GM21528 (cell line): ENCODE results near the gene NPLOC4.
"Not testable (repeated sequence)": the region's sequence is repeated elsewhere in the genome, so short reads cannot be mapped to it uniquely, and the experiment has no call there.

Source experiments
- ATAC-seq: cut with Tn5 transposase; IDR thresholded peaks from one replicate; pipeline ENCODE4 v1.9.1; 2021; ENCODE audit warnings: mild to moderate bottlenecking, moderate library complexity; ENCODE audit not compliant: unreplicated experiment, low FRiP score

The NPLOC4 gene

DNA sequence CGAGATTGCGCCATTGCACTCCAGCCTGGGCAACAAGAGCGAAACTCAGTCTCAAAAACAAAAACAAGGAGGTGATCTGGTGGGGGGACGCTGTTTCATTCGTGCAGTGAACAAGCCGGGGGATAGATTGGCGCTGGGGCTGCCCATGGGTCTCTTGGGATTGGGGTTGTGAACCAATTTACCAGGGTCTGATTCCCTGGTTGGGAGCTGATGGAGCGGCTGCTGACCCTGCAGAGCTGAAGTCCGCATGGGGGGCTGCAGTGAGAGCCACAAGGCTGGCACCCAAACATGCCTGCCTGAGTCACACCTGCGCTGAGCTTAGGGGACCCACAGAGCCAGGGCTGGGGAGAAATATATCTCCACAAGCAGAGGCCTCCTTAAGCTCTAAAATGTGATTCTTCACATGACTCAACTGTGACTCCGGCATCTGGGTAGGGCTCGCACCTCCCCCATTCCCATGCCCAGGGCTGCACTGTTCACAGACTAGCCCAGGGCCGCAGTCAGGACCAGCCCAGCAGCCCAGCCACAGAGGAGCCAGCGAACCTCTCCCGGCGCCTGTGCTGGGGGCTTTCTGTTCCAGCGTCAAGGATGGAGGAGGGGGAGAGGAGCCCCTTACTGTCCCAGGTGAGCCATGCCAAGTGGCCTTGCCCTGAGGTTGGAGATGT lies 5.0 kb upstream of the NPLOC4 start:
- no peak for ATAC-seq

DNA sequence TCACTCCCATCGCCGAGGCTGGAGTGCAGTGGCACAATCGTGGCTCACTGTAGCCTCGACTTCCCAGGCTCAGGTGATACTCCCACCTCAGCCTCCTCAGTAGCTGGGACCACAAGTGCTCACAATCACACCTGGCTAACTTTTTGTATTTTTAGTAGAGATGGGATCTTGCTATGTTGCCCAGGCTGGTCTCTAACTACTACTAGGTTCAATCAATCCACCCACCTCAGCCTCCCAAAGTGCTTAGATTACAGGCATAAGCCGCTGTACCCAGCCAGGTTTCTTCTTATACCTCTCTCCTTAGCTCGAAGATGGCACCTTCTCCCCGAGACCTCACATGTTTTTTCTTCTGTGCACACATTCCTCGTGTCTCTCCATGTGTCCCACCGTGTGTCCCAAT lies 3.1 kb upstream of the NPLOC4 start:
- no peak for ATAC-seq

DNA sequence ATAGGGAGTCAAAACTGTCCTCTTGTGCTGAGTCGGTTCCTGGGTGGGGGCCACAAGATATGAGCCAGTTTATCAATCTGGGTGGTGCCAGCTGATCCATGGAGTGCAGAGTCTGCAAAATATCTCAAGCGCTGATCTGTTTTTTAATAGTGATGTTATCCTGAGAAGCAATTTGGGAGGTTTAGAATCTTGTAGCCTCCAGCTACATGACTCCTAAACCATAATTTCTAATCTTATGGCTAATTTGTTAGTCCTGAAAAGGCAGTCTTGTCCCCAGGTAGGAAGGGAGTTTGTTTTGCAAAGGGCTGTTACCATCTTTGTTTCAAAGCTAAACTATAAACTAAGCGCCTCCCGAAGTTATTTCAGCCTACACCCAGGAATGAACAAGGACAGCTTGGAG lies 1.8 kb upstream of the NPLOC4 start:
- no peak for ATAC-seq

DNA sequence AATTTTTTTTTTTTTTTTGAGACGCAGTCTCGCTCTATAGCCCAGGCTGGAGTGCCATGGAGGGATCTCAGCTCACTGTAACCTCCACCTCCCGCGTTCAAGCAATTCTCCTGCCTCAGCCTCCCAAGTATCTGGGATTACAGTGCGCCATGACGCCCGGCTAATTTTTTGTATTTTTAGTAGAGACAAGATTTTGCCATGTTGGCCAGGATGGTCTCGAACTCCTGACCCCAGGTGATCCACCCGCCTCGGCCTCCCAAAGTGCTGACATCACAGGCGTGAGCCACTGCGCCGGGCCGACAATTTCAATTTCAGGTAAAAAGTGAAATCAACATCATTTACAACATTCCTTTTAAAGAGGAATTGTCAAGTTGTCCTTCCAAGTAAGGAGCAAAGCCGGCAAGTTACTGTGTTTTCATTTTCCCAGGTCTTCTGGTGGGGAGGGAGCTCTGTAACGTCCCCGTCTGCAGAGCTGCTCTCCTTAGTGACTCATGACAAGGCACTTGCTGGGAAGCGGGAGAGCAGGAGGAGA lies 873 bp downstream of the NPLOC4 start:
- no peak for ATAC-seq

DNA sequence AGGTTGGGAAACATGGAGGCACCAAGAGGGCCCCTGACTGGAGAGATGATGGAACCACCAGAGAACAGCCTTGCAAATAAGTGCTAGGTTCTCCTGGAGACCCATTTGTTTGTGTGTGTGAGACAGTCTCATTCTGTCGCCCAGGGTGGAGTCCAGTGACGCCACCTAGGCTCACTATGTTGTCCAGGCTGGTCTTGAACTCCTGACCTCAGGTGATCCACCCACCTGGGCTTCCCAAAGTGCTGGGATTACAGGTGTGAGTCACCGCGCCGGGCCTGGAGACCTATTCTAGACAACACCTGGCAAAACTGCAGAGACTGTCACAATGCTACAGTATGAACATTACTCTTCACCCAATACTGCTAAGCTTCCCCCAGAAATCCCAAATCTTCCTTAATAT lies 1.5 kb downstream of the NPLOC4 start:
- no peak for ATAC-seq

DNA sequence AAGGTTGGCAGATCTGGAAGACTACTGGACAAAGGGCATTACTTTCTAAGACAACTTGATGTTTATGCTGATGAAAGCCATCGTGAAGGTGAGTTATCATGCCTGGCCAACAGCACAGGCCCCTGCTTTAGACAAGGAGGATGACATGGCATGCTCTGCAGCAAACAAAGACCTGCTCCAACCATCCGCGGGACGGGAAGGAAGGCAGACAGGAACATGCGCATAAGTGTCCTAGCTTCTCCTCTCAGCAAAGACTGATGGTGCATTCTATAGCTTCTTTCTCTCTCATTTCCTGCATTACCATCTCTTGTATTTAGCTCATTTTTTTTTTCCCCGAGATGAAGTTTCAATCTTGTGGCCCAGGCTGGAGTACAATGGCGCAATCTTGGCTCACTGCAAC lies 5.4 kb downstream of the NPLOC4 start:
- no peak for ATAC-seq

DNA sequence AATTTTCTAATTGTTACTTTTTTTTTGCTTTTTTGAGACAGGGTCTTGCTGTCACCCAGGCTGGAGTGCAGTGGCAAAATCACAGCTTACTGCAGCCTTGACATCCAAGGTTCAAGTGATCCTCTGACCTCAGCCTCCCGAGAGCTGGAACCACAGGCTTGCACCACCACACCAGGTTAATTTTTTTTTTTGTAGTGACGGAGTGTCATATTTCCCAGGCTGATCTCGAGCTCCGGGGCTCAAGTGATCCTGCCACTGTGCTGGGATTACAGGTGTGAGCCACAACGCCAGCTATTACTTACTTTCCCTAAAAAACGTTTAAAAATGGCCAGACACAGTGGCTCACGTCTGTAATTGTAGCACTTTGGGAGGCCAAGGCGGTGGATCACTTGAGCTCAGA lies 6.6 kb downstream of the NPLOC4 start:
- no peak for ATAC-seq

DNA sequence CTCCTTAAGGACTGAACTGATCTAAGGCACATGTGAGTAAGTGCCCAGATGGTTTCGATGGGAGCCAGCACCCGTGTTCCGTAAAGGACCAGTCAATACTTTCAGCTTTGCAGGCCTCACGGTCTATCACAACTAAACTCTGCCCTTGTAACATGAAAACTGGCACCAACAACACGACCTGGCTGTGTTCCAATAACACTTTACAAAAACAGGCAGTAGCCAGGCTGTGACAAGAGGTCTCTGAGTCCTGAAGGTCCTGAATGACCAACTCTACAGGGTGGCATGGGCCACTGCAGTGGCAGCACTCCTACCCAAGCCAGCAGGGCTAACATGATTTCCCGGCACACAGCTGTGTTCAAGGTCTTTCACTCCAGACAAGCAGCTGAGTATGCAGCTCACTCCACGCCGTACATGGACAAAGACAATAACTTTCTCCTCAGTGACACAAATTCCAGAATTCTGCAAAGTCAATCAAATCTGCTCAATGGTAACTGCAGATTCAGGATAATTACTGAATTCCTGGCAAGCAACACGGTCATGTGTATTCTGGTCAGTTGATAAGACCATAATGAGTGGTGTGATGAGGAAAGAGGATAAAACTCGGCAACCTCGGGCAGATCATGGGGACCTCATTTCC lies 15.3 kb downstream of the NPLOC4 start:
- ATAC-seq: no peak

DNA sequence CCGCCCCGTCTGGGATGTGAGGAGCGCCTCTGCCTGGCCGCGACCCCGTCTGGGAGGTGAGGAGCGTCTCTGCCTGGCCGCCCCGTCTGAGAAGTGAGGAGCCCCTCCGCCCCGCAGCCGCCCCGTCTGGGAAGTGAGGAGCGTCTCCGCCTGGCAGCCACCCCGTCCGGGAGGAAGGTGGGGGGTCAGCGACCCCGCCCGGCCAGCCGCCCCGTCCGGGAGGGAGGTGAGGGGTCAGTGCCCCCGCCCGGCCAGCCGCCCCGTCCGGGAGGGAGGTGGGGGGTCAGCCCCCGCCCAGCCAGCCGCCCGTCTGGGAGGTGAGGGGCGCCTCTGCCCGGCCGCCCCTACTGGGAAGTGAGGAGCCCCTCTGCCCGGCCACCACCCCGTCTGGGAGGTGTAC lies 18.6 kb downstream of the NPLOC4 start:
- not testable (repeated sequence) for ATAC-seq

DNA sequence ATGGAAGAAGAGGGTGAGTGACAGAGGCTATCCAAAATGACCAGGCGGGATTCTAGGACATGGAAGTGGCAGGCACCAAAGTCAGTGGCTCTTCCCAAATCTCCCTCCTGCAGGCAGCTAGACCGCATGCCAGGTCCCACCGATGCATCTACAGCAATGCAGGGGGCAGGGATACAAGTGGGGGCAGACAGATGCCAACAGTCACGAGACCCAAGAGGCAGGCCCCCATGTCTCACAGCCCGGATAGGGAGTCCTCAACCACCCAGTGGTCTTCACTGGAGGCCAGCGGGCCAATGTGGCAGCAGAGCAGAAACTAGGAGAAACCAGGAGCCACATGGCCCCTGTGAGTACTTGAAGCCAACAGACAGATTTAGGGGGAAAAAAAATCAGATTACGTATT lies 20.0 kb downstream of the NPLOC4 start:
- no peak for ATAC-seq

DNA sequence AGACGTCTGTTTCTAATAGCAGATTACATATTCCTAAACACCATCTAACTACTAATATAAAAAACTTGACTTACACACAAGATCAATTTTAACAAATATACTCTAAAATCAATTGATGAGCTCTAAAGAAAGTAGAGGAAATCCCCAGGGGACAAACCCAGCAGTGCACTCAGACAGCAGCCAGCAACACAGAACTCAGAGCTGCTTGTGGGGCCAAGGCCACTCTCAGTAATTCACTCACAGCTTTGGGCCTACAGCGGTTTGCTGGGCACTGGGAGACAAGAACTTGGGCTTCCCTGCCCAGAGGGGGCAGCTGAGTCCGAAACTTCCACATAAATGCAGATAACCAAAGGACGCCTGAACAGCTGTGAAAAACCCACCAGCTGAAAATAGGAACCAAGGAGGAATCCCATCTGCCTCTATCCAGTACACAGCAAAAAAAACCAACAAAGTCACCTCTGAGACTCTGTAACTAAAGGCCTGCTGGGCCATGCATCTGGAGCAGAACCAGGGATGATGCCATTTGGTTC lies 21.4 kb downstream of the NPLOC4 start:
- no peak for ATAC-seq

DNA sequence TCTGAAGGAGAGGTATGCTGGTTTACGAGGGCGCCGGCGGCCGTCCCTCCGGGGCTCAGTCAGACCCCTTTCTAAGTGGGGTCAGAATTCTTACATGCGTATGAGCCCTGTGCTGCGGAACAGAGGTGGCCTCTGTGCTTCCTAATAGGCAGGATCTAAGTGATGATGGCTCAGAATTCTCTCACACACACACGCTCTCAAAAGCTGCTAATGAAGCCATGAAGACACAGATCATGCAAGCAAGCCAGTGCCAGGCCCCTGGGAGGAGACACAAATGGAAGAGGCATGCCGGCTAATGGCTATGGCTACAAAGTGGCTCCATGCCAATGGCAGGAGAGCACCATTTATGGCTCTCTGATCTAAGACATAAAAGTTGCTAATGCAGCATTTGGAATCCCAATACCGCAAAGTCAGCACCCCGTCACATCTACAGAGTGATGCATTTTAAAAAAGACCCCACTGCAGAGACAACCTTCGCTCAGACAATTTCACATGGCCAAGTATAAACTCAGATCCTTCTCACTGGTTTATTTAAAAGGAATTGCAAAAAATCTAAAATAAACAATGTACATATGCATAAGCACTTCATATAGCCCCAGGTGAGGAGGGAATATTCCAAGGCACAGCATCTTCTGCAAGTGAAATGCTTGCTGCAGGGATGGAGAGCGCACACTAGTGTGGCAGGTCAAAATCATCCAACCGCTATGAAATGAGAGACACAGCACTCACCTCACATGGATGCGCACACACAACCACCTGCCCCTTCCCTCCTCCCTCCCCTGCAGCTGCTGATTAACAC lies 24.5 kb downstream of the NPLOC4 start:
- ATAC-seq: no peak

DNA sequence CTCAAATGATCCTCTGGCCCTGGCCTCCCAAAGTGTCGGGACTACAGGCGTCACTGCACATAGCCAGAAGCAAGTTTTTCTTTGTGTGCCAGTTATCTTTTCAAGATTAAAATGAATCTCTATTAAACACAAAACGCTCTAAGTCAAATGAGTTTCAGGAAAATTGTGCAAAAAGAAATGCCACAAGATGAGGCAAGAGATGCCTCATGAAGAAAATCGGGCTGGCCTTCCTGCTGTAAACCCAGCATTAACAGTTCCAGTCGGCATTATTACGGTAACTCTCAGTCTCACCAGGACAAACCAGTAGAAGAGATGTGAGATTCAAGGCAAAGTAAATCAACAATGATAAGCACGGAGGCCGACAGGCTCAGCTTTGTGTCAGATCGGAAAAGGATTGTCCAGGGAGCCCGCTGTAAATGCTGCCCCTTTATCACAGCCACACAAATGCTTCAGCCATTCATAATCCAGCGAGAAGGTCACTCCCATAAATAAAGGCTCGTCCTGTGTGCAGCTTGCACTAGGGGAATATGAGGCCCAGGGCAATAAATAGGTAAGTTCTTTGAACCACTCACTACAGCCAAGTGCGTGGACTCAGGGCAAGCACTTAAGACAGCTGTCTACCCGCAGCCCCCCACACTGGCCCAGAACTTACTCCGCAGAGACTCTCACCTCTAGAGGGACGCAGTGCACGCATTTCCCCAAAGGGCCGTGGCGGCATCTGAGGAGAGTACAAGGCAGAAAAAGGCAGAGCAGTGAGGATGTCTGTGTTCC lies 27.2 kb downstream of the NPLOC4 start:
- no peak for ATAC-seq

DNA sequence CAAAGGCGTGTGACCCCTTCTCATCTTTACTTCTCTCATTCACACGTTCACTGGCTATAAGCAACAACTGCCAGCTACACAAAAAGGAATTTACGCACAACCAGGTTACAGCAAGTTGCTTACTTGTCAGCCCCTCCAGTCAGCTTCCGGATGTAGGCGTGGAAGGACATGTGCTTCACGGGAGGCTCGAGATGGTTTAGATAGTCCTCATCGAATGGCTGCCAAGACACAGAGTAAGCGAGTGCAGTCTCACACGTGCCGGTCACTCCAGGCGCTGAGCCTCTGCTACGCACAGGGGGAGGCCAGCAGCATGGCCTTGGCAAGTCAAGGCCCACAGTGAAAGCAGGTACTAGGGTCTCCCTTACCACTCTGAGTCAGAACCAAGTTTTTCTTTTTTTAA lies 28.3 kb downstream of the NPLOC4 start:
- ATAC-seq: no peak

DNA sequence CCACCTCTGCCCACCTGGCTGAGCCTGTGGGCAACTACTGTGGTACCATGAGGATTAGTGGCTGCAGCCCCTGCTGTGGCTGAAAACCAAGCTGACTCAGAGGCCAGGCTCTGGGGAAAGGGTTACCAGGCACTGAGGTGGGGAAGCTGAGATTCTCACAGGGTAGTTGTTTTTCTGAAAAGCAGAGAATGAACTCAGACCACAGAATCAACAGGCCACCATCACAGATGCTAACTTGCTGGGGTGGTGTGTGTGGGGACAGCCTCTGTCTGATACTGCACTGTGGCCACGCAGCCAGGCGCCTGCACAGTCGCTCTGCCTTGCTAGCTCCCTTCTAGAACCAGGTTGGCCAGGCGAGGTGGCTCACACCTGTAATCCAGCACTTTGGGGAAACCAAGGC lies 28.8 kb downstream of the NPLOC4 start:
- no peak for ATAC-seq

DNA sequence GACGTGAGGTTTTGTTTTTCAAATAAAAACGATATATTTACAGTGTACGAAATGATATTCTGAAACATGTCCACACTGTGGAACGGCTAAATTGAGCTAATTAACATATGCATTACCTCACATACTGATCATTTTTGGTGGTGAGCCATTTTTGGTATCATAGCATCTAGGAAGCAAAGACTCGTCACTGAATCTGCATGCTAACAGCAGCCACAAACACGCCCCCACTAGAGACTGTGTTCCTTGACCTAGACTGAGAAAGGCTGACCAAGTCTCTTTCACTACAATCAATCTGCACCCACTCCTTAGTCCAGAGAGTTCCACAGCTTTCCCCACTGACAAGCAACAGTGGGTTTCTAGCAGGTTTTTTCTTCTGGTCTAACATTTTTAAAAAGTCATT lies 29.5 kb downstream of the NPLOC4 start:
- no peak for ATAC-seq

DNA sequence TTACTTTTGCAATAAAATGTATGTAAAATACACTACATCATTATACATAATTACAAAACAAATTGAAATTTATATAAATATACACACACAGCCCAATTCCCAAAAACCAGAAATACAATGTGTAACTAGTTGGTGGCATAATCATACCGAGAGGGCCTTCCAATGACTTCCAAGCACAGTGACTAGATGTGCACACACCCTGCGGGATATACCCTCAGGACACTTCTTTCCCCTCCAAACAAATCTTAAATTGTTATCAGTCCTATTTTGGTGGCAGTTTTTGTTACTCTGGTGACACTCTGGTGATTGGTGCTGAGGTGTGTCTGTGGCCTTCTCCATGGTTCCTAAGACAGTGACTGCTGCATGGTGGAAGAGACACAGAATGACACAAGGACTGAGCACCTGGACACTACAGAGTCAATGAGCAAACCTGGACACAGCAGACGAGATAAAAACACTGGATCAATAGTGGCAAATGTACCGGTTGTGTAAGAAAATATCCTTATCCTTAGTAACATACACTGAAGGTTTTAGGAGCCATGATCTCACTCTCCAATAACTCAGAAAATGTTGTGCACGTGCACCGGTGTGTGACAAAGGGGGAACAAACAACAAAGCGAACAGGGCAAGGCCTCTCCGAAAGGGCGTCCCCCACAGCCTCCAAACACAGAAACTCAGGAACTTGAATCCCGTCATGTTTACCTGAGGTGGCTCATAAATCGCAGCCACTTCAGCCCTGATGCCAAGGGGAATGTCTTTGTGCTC lies 32.9 kb downstream of the NPLOC4 start:
- no peak for ATAC-seq

DNA sequence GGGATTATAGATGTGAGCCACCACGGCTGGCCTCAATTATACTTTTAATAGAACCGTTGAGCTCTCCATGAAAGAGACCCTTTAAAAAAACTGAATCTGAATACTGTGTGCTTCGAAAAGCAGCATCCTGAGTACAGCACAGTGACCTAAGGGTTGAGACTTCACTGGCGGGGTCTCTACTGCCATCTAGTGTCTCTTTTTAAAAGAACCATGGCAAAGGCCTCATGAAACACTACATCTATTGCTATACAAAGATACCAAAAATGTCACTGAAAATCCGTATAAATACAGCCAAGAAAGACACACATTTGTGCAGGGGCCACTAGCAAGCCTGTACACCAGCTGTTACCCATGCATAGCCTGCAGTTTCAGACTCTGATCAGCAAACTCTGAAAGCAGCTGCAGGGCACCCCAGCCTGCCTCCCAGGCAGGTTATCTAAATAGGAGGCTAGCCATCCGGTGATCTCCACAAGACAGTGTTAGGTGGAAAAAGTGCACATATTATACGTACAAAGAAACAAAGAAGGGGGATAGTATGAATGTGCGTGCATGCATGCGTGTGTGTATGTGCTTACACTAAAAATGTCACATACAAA lies 35.3 kb downstream of the NPLOC4 start:
- no peak for ATAC-seq

DNA sequence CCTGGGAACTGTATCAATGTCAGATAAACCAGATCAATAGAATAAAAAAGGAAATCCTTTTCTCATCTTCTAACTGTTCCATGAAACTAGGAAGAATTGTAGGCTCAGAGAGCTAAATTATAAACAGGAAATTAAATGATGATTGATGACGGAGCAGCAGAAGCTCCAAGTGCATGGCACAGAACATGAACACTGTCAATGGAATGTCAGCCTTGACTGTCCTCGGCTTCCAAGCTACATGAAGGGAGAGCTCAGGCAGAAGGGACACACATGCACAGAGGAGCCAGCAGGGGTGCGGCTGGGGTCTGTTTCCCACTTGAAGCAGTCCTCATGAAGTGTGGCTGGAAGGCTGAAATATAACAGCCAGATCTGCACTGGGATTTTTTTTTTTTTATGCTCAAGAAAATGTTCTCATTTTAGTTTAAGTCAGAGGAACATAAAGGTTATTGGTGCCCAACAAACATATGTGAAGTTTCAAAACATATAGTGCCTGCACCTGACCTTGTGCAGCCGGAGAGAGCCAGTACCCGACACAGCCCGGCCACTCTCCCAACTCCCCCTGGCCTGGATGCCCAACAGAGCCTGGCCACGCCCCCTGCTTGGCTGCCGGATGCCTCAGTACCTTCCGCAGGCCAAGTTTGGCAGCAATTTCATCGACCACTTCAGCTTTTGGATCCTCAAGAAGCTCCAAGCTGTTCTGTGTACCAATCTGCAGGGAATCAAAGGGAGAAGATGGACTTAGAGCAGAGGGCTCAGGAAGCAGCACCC lies 37.0 kb downstream of the NPLOC4 start:
- no peak for ATAC-seq
